GM10266 (cell line): Measurements from ENCODE around the gene SLC12A5.
"Not testable (repeated sequence)": the region's sequence is repeated elsewhere in the genome, so short reads cannot be mapped to it uniquely, and the experiment has no call there.

Source experiments
- DNase-seq: peaks from one replicate; pipeline ENCODE4 v3.0.0; 2012; ENCODE audit errors: extremely low spot score
- TF ChIP-seq, protein P1 (sequence below): IDR thresholded peaks from 2 replicates; pipeline ENCODE4 v1.5.1; 2012; ENCODE audit warnings: mild to moderate bottlenecking, low read depth; ENCODE audit not compliant: control insufficient read depth, insufficient read depth; ENCODE audit errors: missing control alignments

Gene SLC12A5

DNA sequence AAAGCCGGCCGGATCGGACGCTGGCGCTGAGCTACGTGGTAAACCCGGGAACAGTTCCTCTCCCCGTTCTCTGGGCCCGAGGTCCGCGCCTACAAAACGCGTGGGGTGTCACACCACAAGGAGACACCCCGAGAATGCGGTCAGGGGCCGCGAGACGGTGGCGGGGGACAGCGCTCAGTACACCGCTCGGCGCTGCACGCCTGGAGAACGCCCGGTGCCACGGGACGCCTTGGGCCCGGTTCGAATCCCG, 60.1 kb downstream of the SLC12A5 start:
- no peak for DNase-seq
- TF ChIP-seq, protein P1, sequence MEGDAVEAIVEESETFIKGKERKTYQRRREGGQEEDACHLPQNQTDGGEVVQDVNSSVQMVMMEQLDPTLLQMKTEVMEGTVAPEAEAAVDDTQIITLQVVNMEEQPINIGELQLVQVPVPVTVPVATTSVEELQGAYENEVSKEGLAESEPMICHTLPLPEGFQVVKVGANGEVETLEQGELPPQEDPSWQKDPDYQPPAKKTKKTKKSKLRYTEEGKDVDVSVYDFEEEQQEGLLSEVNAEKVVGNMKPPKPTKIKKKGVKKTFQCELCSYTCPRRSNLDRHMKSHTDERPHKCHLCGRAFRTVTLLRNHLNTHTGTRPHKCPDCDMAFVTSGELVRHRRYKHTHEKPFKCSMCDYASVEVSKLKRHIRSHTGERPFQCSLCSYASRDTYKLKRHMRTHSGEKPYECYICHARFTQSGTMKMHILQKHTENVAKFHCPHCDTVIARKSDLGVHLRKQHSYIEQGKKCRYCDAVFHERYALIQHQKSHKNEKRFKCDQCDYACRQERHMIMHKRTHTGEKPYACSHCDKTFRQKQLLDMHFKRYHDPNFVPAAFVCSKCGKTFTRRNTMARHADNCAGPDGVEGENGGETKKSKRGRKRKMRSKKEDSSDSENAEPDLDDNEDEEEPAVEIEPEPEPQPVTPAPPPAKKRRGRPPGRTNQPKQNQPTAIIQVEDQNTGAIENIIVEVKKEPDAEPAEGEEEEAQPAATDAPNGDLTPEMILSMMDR, result no peak

DNA sequence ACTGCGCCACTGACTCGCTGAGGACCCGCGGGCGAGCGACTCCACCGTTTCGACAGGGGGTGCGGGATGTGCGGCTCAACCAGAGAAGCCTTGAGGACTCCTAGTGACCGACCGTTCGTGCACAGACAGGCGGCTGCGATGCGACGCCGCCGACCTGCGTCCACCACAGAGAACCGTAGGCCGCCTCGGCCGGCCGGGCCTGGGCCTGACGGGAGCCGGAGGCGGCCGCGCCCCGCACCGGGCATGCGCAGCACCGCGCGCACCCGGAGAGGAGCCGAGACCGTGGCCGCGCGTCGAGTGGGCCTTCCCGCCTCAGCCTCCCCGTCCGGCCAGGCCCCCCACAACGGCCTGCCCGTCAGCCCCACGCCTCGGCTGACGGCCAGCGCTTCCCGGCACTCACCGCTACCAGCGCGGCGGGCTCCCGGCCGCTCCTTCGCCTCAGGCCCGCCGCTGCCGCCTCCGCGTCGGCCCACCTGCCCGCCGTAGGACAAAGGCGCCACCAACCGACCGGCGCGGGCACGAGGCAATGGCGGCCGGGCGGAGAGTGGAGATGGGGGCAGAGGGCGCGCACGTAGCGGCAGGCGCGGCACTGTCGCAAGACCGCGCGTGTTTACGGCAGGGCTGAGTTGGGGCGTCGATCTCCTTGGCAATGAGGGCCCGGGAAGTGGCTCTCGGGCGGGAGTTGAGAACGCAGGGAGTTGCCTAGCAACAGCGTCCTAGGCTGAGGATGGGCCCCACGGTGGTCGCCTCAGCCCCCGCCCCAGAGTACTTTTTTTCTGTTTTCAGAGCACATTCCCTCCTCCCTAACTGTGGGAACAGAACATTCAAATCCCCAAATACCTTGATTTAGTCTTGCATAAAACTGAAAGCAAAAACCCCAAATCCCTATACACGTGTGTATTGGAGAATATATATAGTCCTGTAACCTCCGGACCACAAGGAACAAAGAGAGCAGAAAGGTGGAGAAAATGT, 60.7 kb downstream of the SLC12A5 start, which contains the start of gene NCOA5:
Gene NCOA5, minus strand, starts transcription at position 546 of the 972 bp plus-strand sequence. CDS start 10,538 bp downstream, outside the sequence.
- peak; percentile 98 for DNase-seq
- TF ChIP-seq, protein P1, result peak; percentile 74

DNA sequence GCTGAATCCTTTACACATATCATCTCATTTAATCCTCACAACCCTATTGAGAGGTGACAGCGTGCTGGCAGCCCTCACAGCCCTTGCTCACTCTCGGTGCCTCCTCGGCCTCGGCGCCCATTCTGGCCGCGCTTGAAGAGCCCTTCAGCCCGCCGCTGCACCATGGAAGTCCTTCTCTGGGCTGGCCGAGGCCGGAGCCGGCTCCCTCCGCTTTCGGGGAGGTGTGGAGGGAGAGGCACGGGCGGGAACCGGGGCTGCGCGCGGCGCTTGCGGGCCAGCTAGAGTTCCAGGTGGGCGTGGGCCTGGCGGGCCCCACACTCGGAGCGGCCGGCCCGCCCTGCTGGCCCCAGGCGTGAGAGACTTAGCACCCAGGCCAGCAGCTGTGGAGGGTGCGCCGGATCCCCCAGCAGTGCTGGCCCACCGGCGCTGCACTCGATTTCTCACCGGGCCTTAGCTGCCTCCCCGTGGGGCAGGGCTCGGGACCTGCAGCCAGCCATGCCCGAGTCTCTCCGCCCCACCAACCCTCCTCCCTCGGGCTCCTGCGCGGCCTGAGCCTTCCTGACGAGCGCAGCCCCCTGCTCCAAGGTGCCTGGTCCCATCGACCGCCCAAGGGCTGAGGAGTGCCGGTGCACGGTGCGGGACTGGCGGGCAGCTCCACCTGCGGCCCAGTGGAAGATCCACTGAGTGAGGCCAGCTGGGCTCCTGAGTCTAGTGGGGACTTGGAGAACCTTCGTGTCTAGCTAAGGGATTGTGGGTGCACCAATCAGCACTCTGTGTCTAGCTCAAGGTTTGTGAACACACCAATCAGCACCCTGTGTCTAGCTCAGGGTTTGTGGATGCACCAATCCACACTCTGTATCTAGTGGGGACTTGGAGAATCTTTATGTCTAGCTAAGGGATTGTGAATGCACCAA, 62.9 kb downstream of the SLC12A5 start:
- DNase-seq, result not testable (repeated sequence)

DNA sequence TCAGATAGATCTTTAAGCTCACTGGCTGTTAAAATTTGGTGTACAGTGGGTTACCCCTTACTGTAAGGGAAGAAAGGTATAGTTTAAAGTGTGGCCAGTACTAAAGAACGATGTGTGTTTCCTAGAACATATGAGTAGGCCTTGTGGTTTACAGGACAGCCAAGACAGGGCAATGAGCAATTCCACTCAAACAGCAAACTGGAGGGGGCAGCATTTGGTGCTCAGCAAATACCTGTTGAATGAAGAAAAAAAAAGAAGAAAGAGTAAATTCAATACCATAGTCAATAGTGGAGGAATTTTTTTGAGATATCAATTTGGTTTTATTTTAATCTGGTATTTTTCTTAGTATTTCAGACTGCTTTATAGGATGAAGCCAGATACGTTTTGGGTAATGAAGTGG, 64.5 kb downstream of the SLC12A5 start:
- no peak for DNase-seq
- TF ChIP-seq, protein P1, result no peak

DNA sequence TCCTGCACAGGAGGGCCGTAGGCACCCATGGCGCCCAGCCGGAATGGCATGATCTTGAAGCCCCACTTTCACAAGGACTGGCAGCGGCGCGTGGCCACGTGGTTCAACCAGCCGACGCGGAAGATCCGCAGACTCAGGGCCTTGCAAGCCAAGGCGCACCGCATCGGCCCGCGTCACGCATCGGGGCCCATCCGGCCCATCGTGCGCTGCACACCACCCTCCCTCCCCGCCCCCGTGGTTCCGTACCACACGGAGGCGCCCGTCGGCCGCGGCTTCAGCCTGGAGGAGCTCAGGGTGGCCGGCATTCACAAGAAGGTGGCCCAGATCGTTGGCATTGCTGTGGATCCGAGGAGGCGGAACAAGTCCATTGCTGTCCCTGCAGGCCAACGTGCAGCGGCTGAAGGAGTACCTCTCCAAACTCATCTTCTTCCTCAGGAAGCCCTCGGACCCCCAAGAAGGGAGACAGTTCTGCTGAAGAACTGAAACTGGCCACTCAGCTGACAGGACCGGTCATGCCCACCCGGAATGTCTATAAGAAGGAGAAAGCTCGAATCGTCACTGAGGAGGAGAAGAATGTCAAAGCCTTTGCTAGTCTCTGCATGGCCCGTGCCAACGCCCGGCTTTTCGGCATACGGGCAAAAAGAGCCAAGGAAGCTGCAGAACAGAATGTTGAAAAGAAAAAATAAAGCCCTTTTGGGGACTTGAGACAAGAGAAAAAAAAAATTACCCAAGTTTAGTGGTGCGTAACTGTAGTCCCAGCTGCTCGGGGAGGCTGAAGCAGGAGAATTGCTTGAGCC, 70.7 kb downstream of the SLC12A5 start:
- DNase-seq, result no peak
- TF ChIP-seq, protein P1, result peak; percentile 61

DNA sequence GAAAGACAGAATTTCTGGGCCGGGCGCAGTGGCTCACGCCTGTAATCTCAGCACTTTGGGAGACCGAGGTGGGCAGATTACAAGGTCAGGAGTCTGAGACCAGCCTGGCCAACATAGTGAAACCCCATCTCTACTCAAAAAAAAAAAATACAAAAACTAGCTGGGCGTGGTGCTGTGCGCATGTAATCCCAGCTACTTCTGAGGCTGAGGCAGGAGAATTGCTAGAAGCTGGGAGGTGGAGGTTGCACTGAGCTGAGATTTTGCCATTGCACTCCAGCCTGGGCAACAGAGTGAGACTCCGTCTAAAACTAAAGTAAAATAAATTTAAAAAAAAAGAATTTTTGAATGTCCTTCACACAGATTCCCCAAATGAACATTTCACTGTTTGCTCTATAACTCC, 71.4 kb downstream of the SLC12A5 start:
- DNase-seq, result not testable (repeated sequence)

DNA sequence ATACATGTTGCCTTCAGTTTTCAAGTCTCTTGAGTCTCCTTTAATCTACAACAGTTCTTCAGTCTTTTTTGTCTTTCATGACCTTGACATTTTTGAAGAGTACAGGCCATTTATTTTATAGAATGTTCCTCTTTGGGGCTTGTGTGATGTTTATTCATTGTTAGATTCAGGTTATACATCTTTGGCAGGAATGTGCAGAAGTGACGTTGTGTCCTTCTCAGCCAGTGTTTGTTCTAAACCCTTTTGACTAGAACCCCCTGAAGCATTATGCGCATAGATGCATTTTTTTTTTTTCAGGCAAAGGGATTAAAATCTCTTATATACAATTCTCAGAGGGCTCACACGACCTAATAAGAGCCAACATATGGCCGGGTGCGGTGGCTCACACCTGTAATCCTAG, 72.0 kb downstream of the SLC12A5 start:
- no peak for DNase-seq
- TF ChIP-seq, protein P1, result no peak
